ENCODE results near the gene SGCD. TPM values are rescaled to one million over a fixed set of nuclear protein-coding genes. Genes with fewer than 3 reads are reported as not detected.

The SGCD gene
- total RNA-seq, 2 experiments from 2014 or later = not detected

DNA sequence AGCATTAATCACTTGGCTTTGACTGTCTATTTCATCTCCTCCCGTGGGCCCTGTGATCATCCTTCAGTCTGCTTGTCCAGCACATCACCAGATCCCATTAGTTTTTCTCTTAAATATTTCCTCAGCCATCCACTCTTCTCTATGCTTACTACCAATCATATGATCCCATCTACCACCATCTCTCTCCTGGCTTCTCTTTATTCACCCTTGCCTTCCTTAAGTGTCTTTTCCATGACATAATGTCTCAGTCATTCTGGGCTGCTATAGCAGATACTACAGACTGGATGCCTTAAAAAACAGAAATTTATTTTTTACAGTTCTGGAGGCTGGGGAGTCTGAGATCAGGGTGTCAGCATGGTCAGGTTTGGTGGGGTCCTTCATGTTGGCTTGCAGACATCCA lies 314.7 kb downstream of the SGCD start:
- no peak for DNase-seq (ENCODE audit: low spot score)
- H3K4me1 ChIP-seq (ENCODE audit: insufficient read depth, low read length, poor library complexity, severe bottlenecking) = no peaks in the 10 kb centered on the region
- no peaks in the 10 kb centered on the region for H3K36me3 ChIP-seq (ENCODE audit: insufficient read depth, low read length)
- no peaks in the 10 kb centered on the region for H4K20me1 ChIP-seq (ENCODE audit: insufficient read depth, low read length)
- no peaks in the 10 kb centered on the region for H3K9me2 ChIP-seq (ENCODE audit: insufficient read depth, low read length)
- TF ChIP-seq EZH2phosphoT487 (IDR thresholded peaks at IDR 0.05; ENCODE audit: borderline replicate concordance, low read depth, low read length) (no peak), CTCF (conservative IDR thresholded peaks at IDR 0.05; ENCODE audit: low read length) (no peak)
- H3K27ac ChIP-seq (ENCODE audit: low read depth, low read length, poor library complexity, severe bottlenecking) = no peak overlapping the region
- BruUV-seq (replicated peaks) = no TSS peak
- H3K79me2 ChIP-seq (ENCODE audit: insufficient read depth, low read depth, low read length) = no peaks in the 10 kb centered on the region
- intact Hi-C loops (cut with micrococcal nuclease; ENCODE audit: unreplicated experiment) = no loop called here
- no peak overlapping the region for H3K4me2 ChIP-seq (ENCODE audit: low read length)
- POLR2A ChIA-PET = interaction anchor here (0.6 to 0.7 kb wide), 2 partner anchors 12 to 643 kb away, joined by 3 read pairs; no protein-coding TSS in a partner anchor
- H3K4me3 ChIP-seq (ENCODE audit: low read depth, low read length, poor library complexity, severe bottlenecking) = no peak overlapping the region
- no peak overlapping the region for H2AFZ ChIP-seq (ENCODE audit: low read length)
- CTCF ChIA-PET (ENCODE audit: unreplicated experiment) = no interaction called here
- H3K9me3 ChIP-seq (ENCODE audit: low read length) = no peaks in the 10 kb centered on the region

DNA sequence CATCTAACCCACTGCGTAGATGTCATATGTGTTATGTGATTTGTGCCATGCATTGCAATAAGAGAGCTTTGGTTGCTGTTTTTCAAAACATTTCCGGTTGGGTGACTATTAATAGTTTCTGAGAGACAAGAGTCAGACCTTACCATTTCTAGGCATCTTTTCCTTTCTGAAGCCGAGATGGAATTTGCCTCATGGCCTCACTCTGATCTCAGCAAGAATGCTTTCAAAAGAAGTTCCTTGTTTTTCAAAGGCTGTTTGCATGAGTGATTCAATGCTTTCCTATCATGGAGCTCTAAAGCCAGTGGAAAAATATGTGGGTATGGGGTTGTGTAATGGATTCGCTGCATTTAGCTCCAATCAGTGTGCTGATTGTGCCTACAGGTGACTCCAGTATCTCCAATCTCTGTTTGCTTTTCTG lies 320.1 kb downstream of the SGCD start:
- intact Hi-C loops (cut with micrococcal nuclease; ENCODE audit: unreplicated experiment) = no loop called here
- Histone ChIP-seq H3K4me1 (ENCODE audit: insufficient read depth, low read length, poor library complexity, severe bottlenecking) (no peaks in the 10 kb centered on the region), H3K9me2 (ENCODE audit: insufficient read depth, low read length) (no peaks in the 10 kb centered on the region), H3K36me3 (ENCODE audit: insufficient read depth, low read length) (no peaks in the 10 kb centered on the region), H3K9me3 (ENCODE audit: low read length) (no peaks in the 10 kb centered on the region), H3K79me2 (ENCODE audit: insufficient read depth, low read depth, low read length) (no peaks in the 10 kb centered on the region), H3K27ac (ENCODE audit: low read depth, low read length, poor library complexity, severe bottlenecking) (no peak overlapping the region), H3K4me3 (ENCODE audit: low read depth, low read length, poor library complexity, severe bottlenecking) (no peak overlapping the region), H4K20me1 (ENCODE audit: insufficient read depth, low read length) (no peaks in the 10 kb centered on the region), H3K4me2 (ENCODE audit: low read length) (no peak overlapping the region), H2AFZ (ENCODE audit: low read length) (no peak overlapping the region)
- ChIA-PET CTCF (ENCODE audit: unreplicated experiment) (no interaction called here), POLR2A (interaction anchor here (0.7 kb wide), 1 partner anchor 149 kb away, joined by 4 read pairs; no protein-coding TSS in a partner anchor)
- TF ChIP-seq EZH2phosphoT487 (IDR thresholded peaks at IDR 0.05; ENCODE audit: borderline replicate concordance, low read depth, low read length) (no peak), CTCF (conservative IDR thresholded peaks at IDR 0.05; ENCODE audit: low read length) (no peak)
- BruUV-seq (replicated peaks) = no TSS peak
- no peak for DNase-seq (ENCODE audit: low spot score)

DNA sequence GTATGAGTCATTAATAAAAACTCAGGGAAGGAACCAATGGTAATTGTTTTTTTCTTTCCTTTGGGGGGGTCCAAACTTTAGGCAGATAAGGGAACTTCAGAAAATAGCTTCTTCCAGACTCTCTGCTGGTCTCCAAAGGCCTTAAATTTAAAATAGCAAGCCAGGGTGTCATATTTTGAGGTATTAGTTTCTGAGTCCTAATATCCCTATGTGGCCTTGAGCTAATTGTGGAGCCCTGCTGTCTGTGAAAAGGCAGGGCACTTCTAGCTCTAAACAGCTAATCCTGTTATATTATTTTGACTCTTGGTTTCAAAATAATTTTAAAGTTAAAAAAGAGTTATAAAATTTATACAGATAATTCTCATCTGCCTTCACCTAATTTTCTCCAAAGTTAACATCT lies 327.5 kb downstream of the SGCD start:
- ChIA-PET POLR2A (no interaction called here), CTCF (ENCODE audit: unreplicated experiment) (no interaction called here)
- Histone ChIP-seq H4K20me1 (ENCODE audit: insufficient read depth, low read length) (no peaks in the 10 kb centered on the region), H2AFZ (ENCODE audit: low read length) (no peak overlapping the region), H3K79me2 (ENCODE audit: insufficient read depth, low read depth, low read length) (no peaks in the 10 kb centered on the region), H3K9me2 (ENCODE audit: insufficient read depth, low read length) (no peaks in the 10 kb centered on the region), H3K9me3 (ENCODE audit: low read length) (no peaks in the 10 kb centered on the region), H3K4me2 (ENCODE audit: low read length) (no peak overlapping the region), H3K27ac (ENCODE audit: low read depth, low read length, poor library complexity, severe bottlenecking) (no peak overlapping the region), H3K4me3 (ENCODE audit: low read depth, low read length, poor library complexity, severe bottlenecking) (no peak overlapping the region), H3K4me1 (ENCODE audit: insufficient read depth, low read length, poor library complexity, severe bottlenecking) (peaks cover 12% of the 10 kb centered on the region), H3K36me3 (ENCODE audit: insufficient read depth, low read length) (no peaks in the 10 kb centered on the region)
- intact Hi-C loops (cut with micrococcal nuclease; ENCODE audit: unreplicated experiment) = no loop called here
- no TSS peak for BruUV-seq (replicated peaks)
- DNase-seq (ENCODE audit: low spot score) = no peak
- TF ChIP-seq CTCF (conservative IDR thresholded peaks at IDR 0.05; ENCODE audit: low read length) = no peak
- TF ChIP-seq EZH2phosphoT487 (IDR thresholded peaks at IDR 0.05; ENCODE audit: borderline replicate concordance, low read depth, low read length) = no peak

Measured in OCI-LY7 (cell line).